Kidney epithelial cell (primary cell): Measurements from ENCODE around the gene SPRYD7. TPM values are rescaled to one million over a fixed set of nuclear protein-coding genes. Genes with fewer than 3 reads are reported as not detected.

Experiments
- DNase-seq: peaks from one replicate; pipeline ENCODE4 v3.0.0-alpha.2; 2010; ENCODE audit warnings: low read depth
- H3K27me3 ChIP-seq: 2 replicates; pipeline ENCODE4 v1.6.0; 2011; ENCODE audit warnings: low read length; ENCODE audit not compliant: control insufficient read depth, insufficient read depth
- H3K36me3 ChIP-seq: 2 replicates; pipeline ENCODE4 v1.5.1; 2011; ENCODE audit warnings: low read length; ENCODE audit not compliant: control insufficient read depth, insufficient read depth
- H3K4me3 ChIP-seq: 2 replicates; pipeline ENCODE4 v1.5.1; 2011; ENCODE audit warnings: low read depth, mild to moderate bottlenecking, control low read depth, low read length
- total RNA-seq: library from RNA; depleted of rRNA; stranded (reverse); fragments of >200 nt; gene quantifications from 2 replicates; pipeline ENCODE4 v1.2.3, GENCODE V29; 2015
- TF ChIP-seq, protein P1 (sequence below): IDR thresholded peaks from 2 replicates; pipeline ENCODE4 v1.5.1; 2011; ENCODE audit warnings: mild to moderate bottlenecking, moderate library complexity, low read length, control low read depth, inconsistent platforms; ENCODE audit not compliant: insufficient read depth, poor library complexity, severe bottlenecking

SPRYD7 gene
- total RNA-seq, 1 donor from 2014 or later = 4.4 TPM

DNA sequence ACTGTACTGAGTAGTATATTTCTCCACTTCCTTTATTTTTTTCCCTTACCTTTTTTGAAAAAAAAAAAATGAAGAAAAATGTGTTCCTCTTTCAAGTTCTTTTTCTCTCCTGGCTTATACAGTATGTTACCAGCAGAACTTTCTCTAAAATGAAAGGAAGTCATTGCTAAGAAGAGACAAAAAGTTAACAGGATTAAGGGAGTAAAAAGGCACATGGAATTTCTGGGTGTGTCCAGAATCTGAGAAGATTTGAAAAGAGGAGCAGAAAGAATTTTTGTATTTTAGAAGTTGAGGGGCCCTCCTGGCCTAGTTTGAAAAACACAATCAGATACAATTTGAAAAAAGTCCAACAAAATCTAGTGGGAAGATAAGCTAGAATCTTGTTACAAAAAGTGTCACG is 39.7 kb upstream of the SPRYD7 start:
- H3K36me3 ChIP-seq = no peaks in the 10 kb centered on the region
- TF ChIP-seq, protein P1, sequence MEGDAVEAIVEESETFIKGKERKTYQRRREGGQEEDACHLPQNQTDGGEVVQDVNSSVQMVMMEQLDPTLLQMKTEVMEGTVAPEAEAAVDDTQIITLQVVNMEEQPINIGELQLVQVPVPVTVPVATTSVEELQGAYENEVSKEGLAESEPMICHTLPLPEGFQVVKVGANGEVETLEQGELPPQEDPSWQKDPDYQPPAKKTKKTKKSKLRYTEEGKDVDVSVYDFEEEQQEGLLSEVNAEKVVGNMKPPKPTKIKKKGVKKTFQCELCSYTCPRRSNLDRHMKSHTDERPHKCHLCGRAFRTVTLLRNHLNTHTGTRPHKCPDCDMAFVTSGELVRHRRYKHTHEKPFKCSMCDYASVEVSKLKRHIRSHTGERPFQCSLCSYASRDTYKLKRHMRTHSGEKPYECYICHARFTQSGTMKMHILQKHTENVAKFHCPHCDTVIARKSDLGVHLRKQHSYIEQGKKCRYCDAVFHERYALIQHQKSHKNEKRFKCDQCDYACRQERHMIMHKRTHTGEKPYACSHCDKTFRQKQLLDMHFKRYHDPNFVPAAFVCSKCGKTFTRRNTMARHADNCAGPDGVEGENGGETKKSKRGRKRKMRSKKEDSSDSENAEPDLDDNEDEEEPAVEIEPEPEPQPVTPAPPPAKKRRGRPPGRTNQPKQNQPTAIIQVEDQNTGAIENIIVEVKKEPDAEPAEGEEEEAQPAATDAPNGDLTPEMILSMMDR = no peak
- H3K27me3 ChIP-seq = no peaks in the 10 kb centered on the region
- H3K4me3 ChIP-seq = no peak overlapping the region
- no peak for DNase-seq

- H3K4me3 ChIP-seq = no peak overlapping the region
- DNase-seq = no peak
- H3K36me3 ChIP-seq = no peaks in the 10 kb centered on the region
- TF ChIP-seq, protein P1 = no peak
- H3K27me3 ChIP-seq = no peaks in the 10 kb centered on the region
Observed at GRCh38 chr13:49972709-49973108, 36.6 kb upstream of the SPRYD7 start.

GRCh38 chr13:49967456-49967855 is 31.3 kb upstream of the SPRYD7 start:
- Histone ChIP-seq H3K27me3 (no peaks in the 10 kb centered on the region), H3K36me3 (no peaks in the 10 kb centered on the region), H3K4me3 (no peak overlapping the region)
- DNase-seq = no peak
- TF ChIP-seq, protein P1 = no peak

GRCh38 chr13:49958321-49958720 is 22.2 kb upstream of the SPRYD7 start:
- TF ChIP-seq, protein P1 = no peak
- no peaks in the 10 kb centered on the region for H3K36me3 ChIP-seq
- no peaks in the 10 kb centered on the region for H3K27me3 ChIP-seq
- no peak for DNase-seq
- H3K4me3 ChIP-seq = no peak overlapping the region

DNA sequence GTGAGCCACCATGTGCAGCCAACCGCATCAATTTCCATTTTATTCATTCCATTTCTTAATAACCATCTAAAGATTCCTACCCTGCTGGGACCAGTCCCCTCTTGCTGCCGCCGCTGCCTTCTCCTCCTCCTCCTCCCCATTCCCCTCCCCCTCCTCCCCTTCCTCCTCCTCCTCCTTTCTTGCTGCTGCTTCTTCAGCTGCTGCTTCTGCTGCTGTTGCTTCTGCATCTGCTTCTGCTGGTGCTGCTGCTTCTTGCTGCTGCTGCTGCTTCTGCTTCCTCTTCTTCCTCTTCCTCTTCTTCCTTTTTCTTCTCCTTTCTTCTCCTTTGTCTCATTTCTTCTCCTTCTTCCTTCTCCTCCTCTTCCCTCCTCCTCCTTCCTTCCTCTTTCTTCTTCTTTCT is 20.0 kb upstream of the SPRYD7 start:
- H3K27me3 ChIP-seq = no peaks in the 10 kb centered on the region
- H3K36me3 ChIP-seq = no peaks in the 10 kb centered on the region
- TF ChIP-seq, protein P1 = no peak
- H3K4me3 ChIP-seq = no peak overlapping the region
- no peak for DNase-seq

- Histone ChIP-seq H3K4me3 (no peak overlapping the region), H3K27me3 (no peaks in the 10 kb centered on the region), H3K36me3 (no peaks in the 10 kb centered on the region)
- TF ChIP-seq, protein P1 = no peak
- DNase-seq = no peak
Observed at GRCh38 chr13:49954674-49955455, 18.7 kb upstream of the SPRYD7 start.
